DND-41 (cell line): ENCODE data around the gene TMEM223.
"Not testable (repeated sequence)": the region's sequence is repeated elsewhere in the genome, so short reads cannot be mapped to it uniquely, and the experiment has no call there.

Experiments used
- ATAC-seq: fragments of 200-7000 bp; cut with Tn5 transposase; 3 replicates; pipeline ENCODE4 v1.9.1; 2021; ENCODE audit warnings: low read depth; ENCODE audit not compliant: insufficient read depth
- DNase-seq: peaks from one replicate; pipeline ENCODE4 v3.0.0-alpha.2; 2020
- H2AFZ ChIP-seq: 2 replicates; pipeline ENCODE4 v1.6.0; 2012; ENCODE audit warnings: low read depth, low read length
- H3K27ac ChIP-seq: 2 replicates; pipeline ENCODE4 v1.5.1; 2012; ENCODE audit warnings: low read length, inconsistent platforms
- H3K27me3 ChIP-seq: fragments of 200-600 bp; sonication (generic); 2 replicates; pipeline ENCODE4 v1.6.0; 2012; ENCODE audit warnings: low read length, mild to moderate bottlenecking, inconsistent platforms; ENCODE audit not compliant: insufficient read depth, poor library complexity
- H3K36me3 ChIP-seq: 2 replicates; pipeline ENCODE4 v1.5.1; 2012; ENCODE audit warnings: low read length, inconsistent platforms; ENCODE audit not compliant: insufficient read depth
- H3K4me1 ChIP-seq: 2 replicates; pipeline ENCODE4 v1.5.1; 2012; ENCODE audit warnings: mild to moderate bottlenecking, low read length; ENCODE audit not compliant: insufficient read depth
- H3K4me2 ChIP-seq: 2 replicates; pipeline ENCODE4 v1.6.0; 2012; ENCODE audit warnings: mild to moderate bottlenecking, moderate library complexity, low read length, inconsistent platforms; ENCODE audit not compliant: insufficient read depth
- H3K4me3 ChIP-seq, 2 experiments: fragments of 200-600 bp in 1 of 2; shearing (Covaris generic) in 1 of 2; 2 replicates each; pipeline ENCODE4 v1.5.1; 2012 to 2016; ENCODE audit warnings: inconsistent platforms in 2 of 2, low read length in 2 of 2, mild to moderate bottlenecking in 2 of 2, low read depth in 1 of 2, moderate library complexity in 1 of 2
- H3K79me2 ChIP-seq: 2 replicates; pipeline ENCODE4 v1.6.0; 2012; ENCODE audit warnings: low read length, inconsistent platforms; ENCODE audit not compliant: insufficient read depth
- H3K9ac ChIP-seq: 2 replicates; pipeline ENCODE4 v1.6.0; 2012; ENCODE audit warnings: low read depth, mild to moderate bottlenecking, inconsistent platforms, low read length, moderate library complexity
- H3K9me3 ChIP-seq: 2 replicates; pipeline ENCODE4 v1.5.1; 2012; ENCODE audit warnings: low read length, moderate library complexity, mild to moderate bottlenecking, inconsistent platforms; ENCODE audit not compliant: insufficient read depth, severe bottlenecking
- H4K20me1 ChIP-seq: 2 replicates; pipeline ENCODE4 v1.6.0; 2012; ENCODE audit warnings: low read length; ENCODE audit not compliant: insufficient read depth
- EZH2 ChIP-seq: IDR thresholded peaks from 3 replicates; pipeline ENCODE4 v1.6.1; 2012; ENCODE audit warnings: borderline replicate concordance, low read depth, mild to moderate bottlenecking, moderate library complexity, low read length, inconsistent platforms; ENCODE audit not compliant: severe bottlenecking
- TF ChIP-seq, protein P1 (sequence below): IDR thresholded peaks from 2 replicates; pipeline ENCODE4 v1.5.1; 2012; ENCODE audit warnings: borderline replicate concordance, low read length, moderate library complexity, mild to moderate bottlenecking; ENCODE audit not compliant: poor library complexity, severe bottlenecking; ENCODE audit errors: extremely low read depth

TMEM223 gene

DNA sequence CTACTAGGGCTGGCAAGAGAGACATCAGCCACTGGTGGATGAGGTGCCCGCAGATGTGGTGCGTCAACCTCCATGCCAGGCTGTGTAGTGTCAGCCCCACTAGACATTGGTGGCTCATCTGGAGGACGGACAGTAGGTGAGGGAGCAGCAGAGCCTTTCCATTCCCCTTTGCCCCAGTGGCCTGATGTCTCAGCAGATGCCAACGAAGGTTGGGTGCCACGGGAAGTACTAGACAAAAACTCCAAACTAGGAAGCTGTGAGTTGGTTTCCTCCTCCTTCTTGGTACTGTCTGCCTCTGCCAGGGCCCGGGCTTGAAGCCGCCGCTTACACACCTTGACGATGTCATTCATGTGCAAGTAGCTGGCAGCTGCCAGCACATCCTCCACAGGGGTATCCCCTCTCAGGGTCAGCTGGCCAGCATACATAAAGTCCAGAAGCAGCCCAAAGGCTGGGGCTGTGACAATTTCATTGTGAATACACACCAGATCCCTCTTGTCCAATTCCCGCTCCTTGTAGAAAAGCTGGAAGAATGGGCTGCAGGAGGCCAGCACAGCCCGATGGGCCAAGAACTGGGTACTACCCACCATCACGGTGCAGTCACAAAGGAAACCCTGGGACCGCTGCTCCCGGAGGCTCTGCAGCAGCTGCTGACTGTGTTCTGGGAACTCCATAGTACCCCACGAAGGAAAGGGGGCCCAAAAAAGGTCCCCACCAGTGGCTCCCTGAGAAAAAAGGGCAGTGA lies 38.6 kb downstream of the TMEM223 start:
- no peak for DNase-seq
- Histone ChIP-seq H3K9ac (peak overlapping the region; percentile 60), H3K4me1 (peaks cover 28% of the 10 kb centered on the region), H3K36me3 (peaks cover 24% of the 10 kb centered on the region), H3K27ac (peak overlapping the region; percentile 92), H3K79me2 (peaks cover 23% of the 10 kb centered on the region), H2AFZ (peak overlapping the region; percentile 57), H3K27me3 (no peaks in the 10 kb centered on the region), H3K4me2 (peak overlapping the region; percentile 66), H3K9me3 (no peaks in the 10 kb centered on the region), H4K20me1 (peaks cover 7% of the 10 kb centered on the region; the same call in 1 of the 2 replicates), H3K4me3 (peak overlapping the region; percentile 33 to 65; a peak in 3 of 4 replicates)
- TF ChIP-seq EZH2, result no peak
- TF ChIP-seq, protein P1, sequence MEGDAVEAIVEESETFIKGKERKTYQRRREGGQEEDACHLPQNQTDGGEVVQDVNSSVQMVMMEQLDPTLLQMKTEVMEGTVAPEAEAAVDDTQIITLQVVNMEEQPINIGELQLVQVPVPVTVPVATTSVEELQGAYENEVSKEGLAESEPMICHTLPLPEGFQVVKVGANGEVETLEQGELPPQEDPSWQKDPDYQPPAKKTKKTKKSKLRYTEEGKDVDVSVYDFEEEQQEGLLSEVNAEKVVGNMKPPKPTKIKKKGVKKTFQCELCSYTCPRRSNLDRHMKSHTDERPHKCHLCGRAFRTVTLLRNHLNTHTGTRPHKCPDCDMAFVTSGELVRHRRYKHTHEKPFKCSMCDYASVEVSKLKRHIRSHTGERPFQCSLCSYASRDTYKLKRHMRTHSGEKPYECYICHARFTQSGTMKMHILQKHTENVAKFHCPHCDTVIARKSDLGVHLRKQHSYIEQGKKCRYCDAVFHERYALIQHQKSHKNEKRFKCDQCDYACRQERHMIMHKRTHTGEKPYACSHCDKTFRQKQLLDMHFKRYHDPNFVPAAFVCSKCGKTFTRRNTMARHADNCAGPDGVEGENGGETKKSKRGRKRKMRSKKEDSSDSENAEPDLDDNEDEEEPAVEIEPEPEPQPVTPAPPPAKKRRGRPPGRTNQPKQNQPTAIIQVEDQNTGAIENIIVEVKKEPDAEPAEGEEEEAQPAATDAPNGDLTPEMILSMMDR, result no peak
- no peak for ATAC-seq

DNA sequence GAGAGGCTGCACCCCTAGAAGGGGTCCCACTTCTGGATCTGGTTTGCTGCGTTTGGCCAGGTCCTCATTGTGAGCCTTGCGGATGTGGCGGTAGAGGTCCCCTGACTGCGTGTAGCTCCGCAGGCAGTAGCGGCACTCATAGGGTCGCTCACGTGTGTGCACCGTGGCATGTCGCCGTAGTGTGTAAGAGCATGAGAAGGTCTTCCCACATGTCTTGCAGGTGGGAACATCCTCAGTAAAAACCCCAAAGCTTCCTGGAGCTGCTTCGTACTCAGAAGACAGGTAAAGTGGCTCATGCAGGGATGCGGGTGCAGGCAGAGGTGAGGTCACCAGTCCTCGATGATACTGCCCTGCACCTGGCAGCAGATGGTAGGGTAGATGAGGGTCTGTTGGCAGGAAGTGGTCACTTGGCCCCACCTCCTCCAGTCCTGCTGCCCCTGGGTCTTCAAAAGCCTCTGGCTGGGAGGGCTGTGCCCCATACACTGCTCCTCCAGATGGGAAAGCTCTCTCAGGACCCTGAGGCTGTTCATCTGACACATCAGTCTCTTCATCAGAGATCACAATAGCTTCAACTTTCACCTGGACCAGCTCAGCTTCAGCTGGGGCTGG lies 39.5 kb downstream of the TMEM223 start:
- Histone ChIP-seq H3K4me2 (peak overlapping the region; percentile 1), H3K9me3 (no peaks in the 10 kb centered on the region), H2AFZ (no peak overlapping the region), H3K27ac (no peak overlapping the region), H4K20me1 (peaks cover 7% of the 10 kb centered on the region; the same call in 1 of the 2 replicates), H3K27me3 (no peaks in the 10 kb centered on the region), H3K4me3 (no peak overlapping the region), H3K9ac (no peak overlapping the region), H3K36me3 (peaks cover 24% of the 10 kb centered on the region), H3K79me2 (peaks cover 23% of the 10 kb centered on the region), H3K4me1 (peaks cover 28% of the 10 kb centered on the region)
- TF ChIP-seq EZH2, result no peak
- TF ChIP-seq, protein P1, result no peak
- ATAC-seq (no peak), DNase-seq (no peak)

DNA sequence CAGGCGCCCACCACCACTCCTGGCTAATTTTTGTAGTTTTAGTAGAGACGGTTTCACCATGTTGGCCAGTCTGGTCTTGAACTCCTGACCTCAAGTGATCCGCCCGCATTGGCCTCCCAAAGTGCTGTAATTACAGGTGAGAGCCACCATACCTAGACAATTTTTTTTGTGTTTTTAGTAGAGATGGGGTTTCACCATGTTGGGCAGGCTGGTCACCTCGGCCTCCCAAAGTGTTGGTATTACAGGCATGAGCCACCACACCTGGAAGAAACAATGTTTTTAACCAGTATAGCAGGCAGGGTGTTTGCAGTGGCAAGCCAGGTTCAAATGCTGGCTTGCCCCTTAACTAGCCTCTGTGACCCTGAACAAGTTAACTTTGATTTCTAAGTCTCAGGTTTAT lies 41.9 kb downstream of the TMEM223 start:
- not testable (repeated sequence) for ATAC-seq, H3K9ac ChIP-seq, H3K27me3 ChIP-seq, H4K20me1 ChIP-seq, DNase-seq, H3K27ac ChIP-seq, H3K9me3 ChIP-seq, H3K4me3 ChIP-seq, H2AFZ ChIP-seq, H3K4me2 ChIP-seq
- H3K79me2 ChIP-seq, result peaks cover 23% of the 10 kb centered on the region
- H3K4me1 ChIP-seq, result peaks cover 25% of the 10 kb centered on the region
- peaks cover 24% of the 10 kb centered on the region for H3K36me3 ChIP-seq

DNA sequence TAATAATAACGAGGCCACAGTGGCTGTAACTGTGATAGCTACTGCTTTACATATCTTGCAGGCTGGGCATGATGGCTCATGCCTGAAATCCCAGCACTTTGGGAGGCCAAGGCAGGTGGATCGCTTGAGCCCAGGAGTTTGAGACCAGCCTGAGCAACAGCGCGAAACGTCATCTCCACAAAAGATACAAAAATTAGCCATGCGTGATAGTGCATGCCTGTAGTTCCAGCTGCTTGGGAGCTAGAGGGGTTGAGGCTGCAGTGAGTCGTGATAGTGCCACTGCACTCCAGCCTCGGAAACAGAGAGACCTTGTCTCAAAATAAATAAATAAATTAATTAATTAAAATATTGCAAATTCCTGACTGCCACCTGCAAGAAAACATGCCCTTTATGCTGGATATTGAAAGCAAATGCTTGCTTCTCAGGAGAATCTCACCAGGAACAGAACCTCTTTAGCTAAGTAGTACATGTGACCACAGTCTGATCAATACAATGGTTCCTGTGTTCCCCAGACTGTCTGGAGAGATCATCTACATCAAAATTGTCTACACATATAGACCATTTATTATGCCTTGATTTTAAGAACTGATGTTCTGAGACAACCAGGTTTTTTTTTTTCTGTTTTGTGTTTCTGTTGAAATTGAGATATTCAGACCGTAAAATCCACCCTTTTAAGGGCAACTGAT lies 44.2 kb downstream of the TMEM223 start:
- Histone ChIP-seq H3K4me1 (peaks cover 8% of the 10 kb centered on the region), H3K9me3 (no peaks in the 10 kb centered on the region), H3K9ac (no peak overlapping the region), H3K36me3 (peaks cover 17% of the 10 kb centered on the region), H4K20me1 (peaks cover 5% of the 10 kb centered on the region; the same call in 1 of the 2 replicates), H3K27me3 (no peaks in the 10 kb centered on the region), H2AFZ (no peak overlapping the region), H3K4me2 (no peak overlapping the region), H3K4me3 (no peak overlapping the region), H3K27ac (no peak overlapping the region), H3K79me2 (peaks cover 13% of the 10 kb centered on the region)
- no peak for TF ChIP-seq EZH2
- TF ChIP-seq, protein P1, result no peak
- DNase-seq (no peak), ATAC-seq (no peak)
